ENCODE results near the gene RALGAPA2. TPM values are rescaled to one million over a fixed set of nuclear protein-coding genes. Genes with fewer than 3 reads are reported as not detected.

RALGAPA2 gene
- total RNA-seq, 1 experiment from 2014 or later = 26.3 TPM

- no peaks in the 10 kb centered on the region for H3K27me3 Mint-ChIP-seq (ENCODE audit: unreplicated experiment)
- H3K4me3 Mint-ChIP-seq (ENCODE audit: low read depth, unreplicated experiment) = no peak overlapping the region
These were observed 221.2 kb downstream of the RALGAPA2 start for GRCh38 chr20:20491110-20491783.

GRCh38 chr20:20490673-20491072 lies 221.8 kb downstream of the RALGAPA2 start:
- intact Hi-C loops (cut with micrococcal nuclease; ENCODE audit: unreplicated experiment) = no loop called here
- Mint-ChIP-seq H3K27ac (ENCODE audit: unreplicated experiment) (no peak overlapping the region), H3K9me3 (ENCODE audit: low read depth, unreplicated experiment) (no peaks in the 10 kb centered on the region), H3K4me1 (ENCODE audit: low read depth, unreplicated experiment) (no peaks in the 10 kb centered on the region), H3K4me3 (ENCODE audit: low read depth, unreplicated experiment) (no peak overlapping the region), H3K36me3 (ENCODE audit: insufficient read depth, unreplicated experiment) (no peaks in the 10 kb centered on the region), H3K27me3 (ENCODE audit: unreplicated experiment) (no peaks in the 10 kb centered on the region)
- TF ChIP-seq CTCF (IDR thresholded peaks at IDR 0.05; ENCODE audit: unreplicated experiment) = no peak
- no peak for DNase-seq
- CTCF ChIA-PET = no interaction called here
- BruUV-seq (replicated peaks) = no TSS peak

More at GRCh38 chr20:20491110-20491783, 221.2 kb downstream of the RALGAPA2 start:
- no peaks in the 10 kb centered on the region for H3K9me3 Mint-ChIP-seq (ENCODE audit: low read depth, unreplicated experiment)
- DNase-seq = no peak
- CTCF ChIA-PET = no interaction called here
- intact Hi-C loops (cut with micrococcal nuclease; ENCODE audit: unreplicated experiment) = no loop called here
- no peak overlapping the region for H3K27ac Mint-ChIP-seq (ENCODE audit: unreplicated experiment)
- H3K36me3 Mint-ChIP-seq (ENCODE audit: insufficient read depth, unreplicated experiment) = no peaks in the 10 kb centered on the region
- no peaks in the 10 kb centered on the region for H3K4me1 Mint-ChIP-seq (ENCODE audit: low read depth, unreplicated experiment)
- no peak for TF ChIP-seq CTCF (IDR thresholded peaks at IDR 0.05; ENCODE audit: unreplicated experiment)
- no TSS peak for BruUV-seq (replicated peaks)

- Mint-ChIP-seq H3K27me3 (ENCODE audit: unreplicated experiment) (no peaks in the 10 kb centered on the region), H3K27ac (ENCODE audit: unreplicated experiment) (no peak overlapping the region)
- intact Hi-C loops (cut with micrococcal nuclease; ENCODE audit: unreplicated experiment) = no loop called here
These were observed 222.6 kb downstream of the RALGAPA2 start for GRCh38 chr20:20489648-20490341.

GRCh38 chr20:20489054-20489453 lies 223.4 kb downstream of the RALGAPA2 start:
- Mint-ChIP-seq H3K27me3 (ENCODE audit: unreplicated experiment) (no peaks in the 10 kb centered on the region), H3K4me3 (ENCODE audit: low read depth, unreplicated experiment) (no peak overlapping the region), H3K27ac (ENCODE audit: unreplicated experiment) (no peak overlapping the region), H3K9me3 (ENCODE audit: low read depth, unreplicated experiment) (no peaks in the 10 kb centered on the region), H3K4me1 (ENCODE audit: low read depth, unreplicated experiment) (no peaks in the 10 kb centered on the region), H3K36me3 (ENCODE audit: insufficient read depth, unreplicated experiment) (no peaks in the 10 kb centered on the region)
- CTCF ChIA-PET = no interaction called here
- BruUV-seq (replicated peaks) = no TSS peak
- no peak for TF ChIP-seq CTCF (IDR thresholded peaks at IDR 0.05; ENCODE audit: unreplicated experiment)
- intact Hi-C loops (cut with micrococcal nuclease; ENCODE audit: unreplicated experiment) = no loop called here
- DNase-seq = no peak

More at GRCh38 chr20:20489648-20490341, 222.6 kb downstream of the RALGAPA2 start:
- no peak for DNase-seq
- Mint-ChIP-seq H3K9me3 (ENCODE audit: low read depth, unreplicated experiment) (no peaks in the 10 kb centered on the region), H3K36me3 (ENCODE audit: insufficient read depth, unreplicated experiment) (no peaks in the 10 kb centered on the region), H3K4me1 (ENCODE audit: low read depth, unreplicated experiment) (no peaks in the 10 kb centered on the region), H3K4me3 (ENCODE audit: low read depth, unreplicated experiment) (no peak overlapping the region)
- no TSS peak for BruUV-seq (replicated peaks)
- no peak for TF ChIP-seq CTCF (IDR thresholded peaks at IDR 0.05; ENCODE audit: unreplicated experiment)
- CTCF ChIA-PET = no interaction called here

All from Calu3 (cell line).